HEK293T (cell line): ENCODE data around the gene C2CD4D.
A peak's percentile ranks its signal among the peaks of the same experiment; 100 is the strongest.

ENCODE experiments used
- CTCF ChIA-PET: fragments of 350-600 bp; formaldehyde crosslinking; extraction: SDS; loops from one replicate; lab custom pipeline; 2021; ENCODE audit warnings: antibody characterized with exemption, inconsistent platforms; lab: Yijun Ruan, JAX
- POLR2A ChIA-PET: fragments of 350-600 bp; formaldehyde crosslinking; extraction: SDS; loops from one replicate; lab custom pipeline; 2020; ENCODE audit warnings: antibody characterized with exemption, inconsistent platforms; lab: Yijun Ruan, JAX
- DNase-seq: peaks from one replicate; pipeline ENCODE4 v3.0.0; 2012; ENCODE audit warnings: mixed read lengths; ENCODE audit errors: extremely low spot score
- ARNT ChIP-seq: fragments of 450-650 bp; IDR thresholded peaks from 2 replicates; pipeline ENCODE4 v1.6.1; 2017; ENCODE audit warnings: mild to moderate bottlenecking
- BHLHE40 ChIP-seq: fragments of 450-650 bp; IDR thresholded peaks from 2 replicates; pipeline ENCODE4 v1.6.1; 2016; ENCODE audit warnings: mild to moderate bottlenecking, moderate library complexity, borderline replicate concordance
- CTBP1 ChIP-seq: fragments of 450-650 bp; IDR thresholded peaks from 2 replicates; pipeline ENCODE4 v1.6.1; 2016; ENCODE audit warnings: borderline replicate concordance
- ELF4 ChIP-seq: fragments of 450-650 bp; IDR thresholded peaks from 2 replicates; pipeline ENCODE4 v1.6.1; 2017; ENCODE audit warnings: antibody characterized with exemption
- FOXA1 ChIP-seq: fragments of 450-650 bp; IDR thresholded peaks from 2 replicates; pipeline ENCODE4 v1.6.1; 2016; ENCODE audit warnings: mild to moderate bottlenecking
- FOXK2 ChIP-seq: fragments of 450-650 bp; IDR thresholded peaks from 2 replicates; pipeline ENCODE4 v1.6.1; 2016; ENCODE audit warnings: mild to moderate bottlenecking
- FOXM1 ChIP-seq: fragments of 450-650 bp; IDR thresholded peaks from 2 replicates; pipeline ENCODE4 v1.6.1; 2017; ENCODE audit warnings: mild to moderate bottlenecking, borderline replicate concordance
- HDGF ChIP-seq: fragments of 450-650 bp; IDR thresholded peaks from 2 replicates; pipeline ENCODE4 v1.6.1; 2017; ENCODE audit warnings: antibody characterized with exemption, borderline replicate concordance
- L3MBTL2 ChIP-seq: fragments of 450-650 bp; conservative IDR thresholded peaks from 2 replicates; pipeline ENCODE4 v1.6.1; 2016; ENCODE audit warnings: mild to moderate bottlenecking
- LEF1 ChIP-seq: fragments of 450-650 bp; IDR thresholded peaks from 2 replicates; pipeline ENCODE4 v1.6.1; 2017; ENCODE audit warnings: mild to moderate bottlenecking, borderline replicate concordance
- NFRKB ChIP-seq: fragments of 450-650 bp; IDR thresholded peaks from 2 replicates; pipeline ENCODE4 v1.6.1; 2016; ENCODE audit warnings: mild to moderate bottlenecking, moderate library complexity
- PKNOX1 ChIP-seq: fragments of 450-650 bp; IDR thresholded peaks from 2 replicates; pipeline ENCODE4 v1.6.1; 2016
- SP1 ChIP-seq: fragments of 450-650 bp; IDR thresholded peaks from 2 replicates; pipeline ENCODE4 v1.6.1; 2017
- SUZ12 ChIP-seq: fragments of 450-650 bp; IDR thresholded peaks from 2 replicates; pipeline ENCODE4 v1.6.1; 2016; ENCODE audit warnings: mild to moderate bottlenecking
- TARDBP ChIP-seq: fragments of 450-650 bp; IDR thresholded peaks from 2 replicates; pipeline ENCODE4 v1.6.1; 2016
- ZNF384 ChIP-seq: fragments of 450-650 bp; IDR thresholded peaks from 2 replicates; pipeline ENCODE4 v1.6.1; 2016

The C2CD4D gene

GRCh38 chr1:151846062-151846568 lies 6.5 kb upstream of the C2CD4D start:
- ChIA-PET POLR2A (interaction anchor here (0.7 kb wide), 1 partner anchor 14 kb away, joined by 5 read pairs; no protein-coding TSS in a partner anchor), CTCF (interaction anchor here (0.6 to 1.4 kb wide), 3 partner anchors 10 to 539 kb away, joined by 3 to 9 read pairs (median 7); no protein-coding TSS in a partner anchor)
- DNase-seq = no peak
- TF ChIP-seq PKNOX1 (no peak), L3MBTL2 (0 out of 2 replicates have a peak, but pooled peaks have one; percentile 14)

- ChIA-PET POLR2A (no interaction called here), CTCF (interaction anchor here (0.8 to 2.0 kb wide), 2 partner anchors 10 to 325 kb away, joined by 3 to 7 read pairs; partner anchors contain the start of gene THEM5)
- no peak for TF ChIP-seq BHLHE40
- TF ChIP-seq SP1 = no peak
- TF ChIP-seq CTBP1 = no peak
- no peak for TF ChIP-seq L3MBTL2
- TF ChIP-seq FOXA1 = no peak
- DNase-seq = no peak
Measured at GRCh38 chr1:151843398-151843797, 3.8 kb upstream of the C2CD4D start.

GRCh38 chr1:151841141-151841540 lies 1.5 kb upstream of the C2CD4D start:
- POLR2A ChIA-PET = no interaction called here
- CTCF ChIA-PET = interaction anchor here (0.5 to 0.6 kb wide), 2 partner anchors 164 to 185 kb away, joined by 3 read pairs; no protein-coding TSS in a partner anchor
- no peak for DNase-seq
- TF ChIP-seq ARNT = no peak
- TF ChIP-seq HDGF = no peak
- no peak for TF ChIP-seq BHLHE40
- TF ChIP-seq NFRKB = no peak
- TF ChIP-seq SUZ12 = no peak
- no peak for TF ChIP-seq TARDBP
- TF ChIP-seq ZNF384 = no peak
- TF ChIP-seq FOXA1 = no peak
- no peak for TF ChIP-seq L3MBTL2

GRCh38 chr1:151840421-151840820 lies 801 bp upstream of the C2CD4D start:
- DNase-seq = no peak
- POLR2A ChIA-PET = interaction anchor here (0.7 kb wide), 1 partner anchor 77 kb away, joined by 3 read pairs; the partner anchor contains the start of gene MRPL9
- CTCF ChIA-PET = no interaction called here
- TF ChIP-seq ZNF384 (no peak), SUZ12 (no peak), FOXA1 (no peak), FOXM1 (no peak), BHLHE40 (no peak), HDGF (no peak)

- ChIA-PET POLR2A (no interaction called here), CTCF (no interaction called here)
- no peak for DNase-seq
- no peak for TF ChIP-seq SP1
- TF ChIP-seq FOXM1 = no peak
- TF ChIP-seq ARNT = no peak
- no peak for TF ChIP-seq ELF4
- no peak for TF ChIP-seq NFRKB
- no peak for TF ChIP-seq ZNF384
- TF ChIP-seq BHLHE40 = no peak
- no peak for TF ChIP-seq FOXK2
- TF ChIP-seq SUZ12 = no peak
- no peak for TF ChIP-seq LEF1
- no peak for TF ChIP-seq PKNOX1
- no peak for TF ChIP-seq L3MBTL2
- TF ChIP-seq FOXA1 = no peak
Measured at GRCh38 chr1:151839082-151839412, 573 bp downstream of the C2CD4D start.

- TF ChIP-seq LEF1 = no peak
- TF ChIP-seq HDGF = no peak
- TF ChIP-seq SP1 = no peak
- TF ChIP-seq FOXK2 = no peak
- TF ChIP-seq FOXM1 = no peak
- TF ChIP-seq L3MBTL2 = no peak
- TF ChIP-seq SUZ12 = no peak
- TF ChIP-seq TARDBP = no peak
- no peak for TF ChIP-seq BHLHE40
- TF ChIP-seq ZNF384 = no peak
- TF ChIP-seq ARNT = no peak
- no peak for TF ChIP-seq NFRKB
- no peak for TF ChIP-seq FOXA1
- no peak for TF ChIP-seq CTBP1
- no peak for TF ChIP-seq ELF4
- TF ChIP-seq PKNOX1 = no peak
- ChIA-PET POLR2A (no interaction called here), CTCF (no interaction called here)
- no peak for DNase-seq
Measured at GRCh38 chr1:151838222-151839081, 1.2 kb downstream of the C2CD4D start.
